Activated T-cell treated with anti-CD3 and anti-CD28 coated beads, Interleukin-2, amount 50 U/mL, for 1 hour (primary cell): ENCODE measurements around the gene GALNT15.
A peak's percentile ranks its signal among the peaks of the same experiment; 100 is the strongest.

Source experiments
- DNase-seq: peaks from one replicate; pipeline ENCODE4 v3.0.0-alpha.2; 2020

GALNT15 gene

GRCh38 chr3:16233806-16234205 is 59.3 kb downstream of the GALNT15 start:
- DNase-seq, result no peak

- no peak for DNase-seq
Measured at GRCh38 chr3:16234281-16234680, 59.8 kb downstream of the GALNT15 start.

- no peak for DNase-seq
Measured at GRCh38 chr3:16236030-16236639, 61.7 kb downstream of the GALNT15 start.

GRCh38 chr3:16236856-16237393 is 62.4 kb downstream of the GALNT15 start:
- no peak for DNase-seq

- DNase-seq, result no peak
Measured at GRCh38 chr3:16239086-16239770, 64.7 kb downstream of the GALNT15 start.

- DNase-seq, result no peak
Measured at GRCh38 chr3:16239780-16240179, 65.3 kb downstream of the GALNT15 start.

- no peak for DNase-seq
Measured at GRCh38 chr3:16240229-16241023, 65.9 kb downstream of the GALNT15 start.

GRCh38 chr3:16241225-16241624 is 66.7 kb downstream of the GALNT15 start:
- DNase-seq, result no peak

GRCh38 chr3:16242177-16242576 is 67.7 kb downstream of the GALNT15 start:
- no peak for DNase-seq

- no peak for DNase-seq
Measured at GRCh38 chr3:16243706-16244490, 69.4 kb downstream of the GALNT15 start.

GRCh38 chr3:16245609-16246008 is 71.1 kb downstream of the GALNT15 start:
- no peak for DNase-seq

GRCh38 chr3:16247282-16248061 is 73.0 kb downstream of the GALNT15 start:
- DNase-seq, result peak; percentile 70

- no peak for DNase-seq
Measured at GRCh38 chr3:16248556-16248955, 74.1 kb downstream of the GALNT15 start.

- DNase-seq, result no peak
Measured at GRCh38 chr3:16249336-16249735, 74.9 kb downstream of the GALNT15 start.

- no peak for DNase-seq
Measured at GRCh38 chr3:16249886-16250285, 75.4 kb downstream of the GALNT15 start.

GRCh38 chr3:16251316-16252085 is 77.0 kb downstream of the GALNT15 start:
- no peak for DNase-seq

- no peak for DNase-seq
Measured at GRCh38 chr3:16252243-16252978, 77.9 kb downstream of the GALNT15 start.

- DNase-seq, result no peak
Measured at GRCh38 chr3:16252988-16253387, 78.5 kb downstream of the GALNT15 start.

GRCh38 chr3:16253601-16254000 is 79.1 kb downstream of the GALNT15 start:
- no peak for DNase-seq

- no peak for DNase-seq
Measured at GRCh38 chr3:16254916-16255315, 80.4 kb downstream of the GALNT15 start.

GRCh38 chr3:16255326-16255725 is 80.8 kb downstream of the GALNT15 start:
- DNase-seq, result no peak
